HCT116 (cell line): ENCODE data around the gene RYR3. TPM values are rescaled to one million over a fixed set of nuclear protein-coding genes. Genes with fewer than 3 reads are reported as not detected.

Experiments used
- ATAC-seq: fragments of 200-7000 bp; cut with Tn5 transposase; 2 replicates; pipeline ENCODE4 v1.9.1; 2020; ENCODE audit warnings: mild to moderate bottlenecking, moderate library complexity
- BruUV-seq: library from RNA; stranded (reverse); fragments of 400-500 nt; replicated peaks from 2 replicates; lab custom pipeline; 2021; lab: Mats Ljungman, UMichigan
- CTCF ChIA-PET: fragments of 300-600 bp; sonication (Branson Sonifier 250); formaldehyde crosslinking; loops from one replicate; lab custom pipeline; 2021; ENCODE audit warnings: antibody characterized with exemption; lab: Charles Lee
- POLR2A ChIA-PET: fragments of 300-600, 350-600 bp; sonication (Branson Sonifier 250); formaldehyde crosslinking; loops from one replicate; lab custom pipeline; 2021; ENCODE audit warnings: antibody characterized with exemption; lab: Charles Lee
- RAD21 ChIA-PET, 2 experiments: fragments of 300-600 bp; sonication (Branson Sonifier 250); formaldehyde crosslinking; loops; one replicate each; lab custom pipeline; 2023; ENCODE audit warnings: low total read pairs in 2 of 2; ENCODE audit not compliant: uncharacterized antibody in 2 of 2, unreplicated experiment in 2 of 2, low non-redundant PET in 1 of 2; lab: Charles Lee
- DNase-seq: peaks from one replicate; pipeline ENCODE4 v3.0.0-alpha.2; 2010; ENCODE audit warnings: low read depth, low spot score
- H2AFZ ChIP-seq: fragments of 200-600 bp; shearing (Covaris generic), sonication (generic); 2 replicates; pipeline ENCODE4 v1.6.1; 2017; ENCODE audit warnings: low read depth, mixed run types, mixed read lengths, antibody characterized with exemption, low read length; ENCODE audit not compliant: poor library complexity, severe bottlenecking
- H3K27ac ChIP-seq: 2 replicates; pipeline ENCODE4 v1.5.1; 2012; ENCODE audit warnings: low read depth, low read length
- H3K27me3 ChIP-seq: fragments of 200-600 bp; sonication (generic); 2 replicates; pipeline ENCODE4 v1.6.1; 2016; ENCODE audit warnings: mixed run types, low read length, mixed read lengths; ENCODE audit not compliant: insufficient read depth
- H3K36me3 ChIP-seq, 2 experiments: fragments of 200-500 bp in 1 of 2; fragments of 200-600 bp in 1 of 2; sonication (Bioruptor generic) in 1 of 2; sonication (generic) in 1 of 2; 2 replicates each; pipeline versions ENCODE4 v1.5.1 to v1.6.1; 2014 to 2016; ENCODE audit warnings: low read length in 2 of 2, inconsistent platforms in 1 of 2, mixed read lengths in 1 of 2, mixed run types in 1 of 2; ENCODE audit not compliant: insufficient read depth in 2 of 2, control insufficient read depth in 1 of 2
- H3K4me1 ChIP-seq, 2 experiments: fragments of 200-600 bp in 1 of 2; sonication (generic) in 1 of 2; 2 replicates each; pipeline versions ENCODE4 v1.5.1 to v1.6.1; 2012 to 2017; ENCODE audit warnings: low read length in 2 of 2, inconsistent platforms in 1 of 2, mild to moderate bottlenecking in 1 of 2, mixed read lengths in 1 of 2, mixed run types in 1 of 2, moderate library complexity in 1 of 2; ENCODE audit not compliant: insufficient read depth in 2 of 2, control insufficient read depth in 1 of 2
- H3K4me2 ChIP-seq: fragments of 200-600 bp; sonication (generic); 2 replicates; pipeline ENCODE4 v1.6.1; 2017; ENCODE audit warnings: mixed run types, low read length, mixed read lengths
- H3K4me3 ChIP-seq, 2 experiments: fragments of 200-600 bp in 1 of 2; sonication (generic) in 1 of 2; replicated peaks in 1 of 2; 2 replicates each; pipeline ENCODE4 v1.5.1; 2011 to 2016; ENCODE audit warnings: low read length in 2 of 2, control low read depth in 1 of 2, low read depth in 1 of 2, mild to moderate bottlenecking in 1 of 2, mixed read lengths in 1 of 2, mixed run types in 1 of 2
- H3K79me2 ChIP-seq: fragments of 200-600 bp; sonication (generic); 2 replicates; pipeline ENCODE4 v1.6.1; 2017; ENCODE audit warnings: mild to moderate bottlenecking, mixed run types, low read length, moderate library complexity, mixed read lengths; ENCODE audit not compliant: insufficient read depth
- H3K9ac ChIP-seq: fragments of 200-600 bp; sonication (generic); 2 replicates; pipeline ENCODE4 v1.6.1; 2016; ENCODE audit warnings: low read length, mixed read lengths
- H3K9me2 ChIP-seq: fragments of 200-600 bp; sonication (generic), shearing (Covaris generic); 2 replicates; pipeline ENCODE4 v1.6.1; 2017; ENCODE audit warnings: mixed run types, mild to moderate bottlenecking, moderate library complexity; ENCODE audit not compliant: insufficient read depth
- H3K9me3 ChIP-seq, 2 experiments: fragments of 200-500 bp in 1 of 2; fragments of 200-600 bp in 1 of 2; sonication (Bioruptor generic) in 1 of 2; sonication (generic) in 1 of 2; 2 replicates each; pipeline ENCODE4 v1.6.1; 2014 to 2017; ENCODE audit warnings: low read length in 2 of 2, mixed read lengths in 2 of 2, inconsistent platforms in 1 of 2, low read depth in 1 of 2, mild to moderate bottlenecking in 1 of 2, mixed run types in 1 of 2, moderate library complexity in 1 of 2; ENCODE audit not compliant: control insufficient read depth in 1 of 2, insufficient read depth in 1 of 2
- H4K20me1 ChIP-seq: fragments of 200-600 bp; sonication (generic), shearing (Covaris generic); 2 replicates; pipeline ENCODE4 v1.6.1; 2017; ENCODE audit warnings: mixed run types, mild to moderate bottlenecking, moderate library complexity; ENCODE audit not compliant: insufficient read depth
- CTCF ChIP-seq, 3 experiments: fragments of 200-600 bp in 1 of 3; sonication (generic) in 1 of 3; IDR thresholded peaks in 2 of 3; conservative IDR thresholded peaks in 1 of 3; 2 replicates each; pipeline ENCODE4 v1.5.1; 2012 to 2017; ENCODE audit warnings: low read depth in 2 of 3, low read length in 2 of 3, antibody characterized with exemption in 1 of 3, borderline replicate concordance in 1 of 3, control low read depth in 1 of 3, mild to moderate bottlenecking in 1 of 3, mixed read lengths in 1 of 3, mixed run types in 1 of 3, moderate library complexity in 1 of 3; ENCODE audit not compliant: insufficient read depth in 1 of 3
- EGR1 ChIP-seq: IDR thresholded peaks from 2 replicates; pipeline ENCODE4 v1.6.1; 2012; ENCODE audit warnings: low read depth
- JUND ChIP-seq: IDR thresholded peaks from 2 replicates; pipeline ENCODE4 v1.6.1; 2012
- POLR2AphosphoS5 ChIP-seq: IDR thresholded peaks from 2 replicates; pipeline ENCODE4 v1.6.1; 2011; ENCODE audit warnings: mild to moderate bottlenecking, low read depth, low read length, moderate library complexity
- REST ChIP-seq: IDR thresholded peaks from 2 replicates; pipeline ENCODE4 v1.6.1; 2012; ENCODE audit warnings: low read depth
- SIN3A ChIP-seq: IDR thresholded peaks from 2 replicates; pipeline ENCODE4 v1.6.1; 2012; ENCODE audit warnings: low read depth
- SRF ChIP-seq: IDR thresholded peaks from 2 replicates; pipeline ENCODE4 v1.6.1; 2012; ENCODE audit warnings: low read depth
- intact Hi-C: fragments of 100-400 bp; cut with micrococcal nuclease; formaldehyde crosslinking; loops from 2 replicates; pipeline ENCODE4 v1.10.0; 2022
- total RNA-seq: library from RNA; stranded (reverse); gene quantifications from one replicate; pipeline ENCODE4 v1.2.1, GENCODE V29; 2021; ENCODE audit not compliant: unreplicated experiment
- TF ChIP-seq, protein P1 (sequence below): IDR thresholded peaks from 2 replicates; pipeline ENCODE4 v1.6.1; 2011; ENCODE audit warnings: mild to moderate bottlenecking, low read length, moderate library complexity; ENCODE audit not compliant: insufficient replicate concordance; ENCODE audit errors: extremely low read depth

RYR3 gene
- total RNA-seq, 1 experiment from 2014 or later, result not detected

- Histone ChIP-seq H3K36me3 (no peaks in the 10 kb centered on the region), H3K9me2 (no peaks in the 10 kb centered on the region), H3K79me2 (no peaks in the 10 kb centered on the region), H3K27ac (no peak overlapping the region), H3K4me1 (no peaks in the 10 kb centered on the region), H3K4me2 (no peak overlapping the region), H2AFZ (no peak overlapping the region)
- POLR2A ChIA-PET, result no interaction called here
- TF ChIP-seq, protein P1, sequence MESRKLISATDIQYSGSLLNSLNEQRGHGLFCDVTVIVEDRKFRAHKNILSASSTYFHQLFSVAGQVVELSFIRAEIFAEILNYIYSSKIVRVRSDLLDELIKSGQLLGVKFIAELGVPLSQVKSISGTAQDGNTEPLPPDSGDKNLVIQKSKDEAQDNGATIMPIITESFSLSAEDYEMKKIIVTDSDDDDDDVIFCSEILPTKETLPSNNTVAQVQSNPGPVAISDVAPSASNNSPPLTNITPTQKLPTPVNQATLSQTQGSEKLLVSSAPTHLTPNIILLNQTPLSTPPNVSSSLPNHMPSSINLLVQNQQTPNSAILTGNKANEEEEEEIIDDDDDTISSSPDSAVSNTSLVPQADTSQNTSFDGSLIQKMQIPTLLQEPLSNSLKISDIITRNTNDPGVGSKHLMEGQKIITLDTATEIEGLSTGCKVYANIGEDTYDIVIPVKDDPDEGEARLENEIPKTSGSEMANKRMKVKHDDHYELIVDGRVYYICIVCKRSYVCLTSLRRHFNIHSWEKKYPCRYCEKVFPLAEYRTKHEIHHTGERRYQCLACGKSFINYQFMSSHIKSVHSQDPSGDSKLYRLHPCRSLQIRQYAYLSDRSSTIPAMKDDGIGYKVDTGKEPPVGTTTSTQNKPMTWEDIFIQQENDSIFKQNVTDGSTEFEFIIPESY, result no peak
- peak in 2 of 3 experiments; percentile 21 to 28; a peak in 2 of 6 replicates for TF ChIP-seq CTCF (IDR thresholded peaks at IDR 0.05 in 2 of 3, conservative IDR thresholded peaks at IDR 0.05 in 1 of 3; ENCODE audit: borderline replicate concordance in 1 of 3, insufficient read depth in 1 of 3, low read depth in 2 of 3, low read length in 2 of 3)
- TF ChIP-seq, all 23 proteins: peak for 1
- Histone ChIP-seq H3K27me3 (peaks cover 73% of the 10 kb centered on the region), H4K20me1 (no peaks in the 10 kb centered on the region), H3K9ac (no peak overlapping the region), H3K4me3 (no peak overlapping the region), H3K9me3 (no peaks in the 10 kb centered on the region)
- ChIA-PET RAD21 (no interaction called here), CTCF (interaction anchor here (1.1 kb wide), 1 partner anchor 102 kb away, joined by 3 read pairs; no protein-coding TSS in a partner anchor)
- DNase-seq (no peak), ATAC-seq (peak; percentile 42; the same call in 1 of the 2 replicates)
- intact Hi-C loops, result no loop called here
- no TSS peak for BruUV-seq
Measured at GRCh38 chr15:33392453-33392852, 81.7 kb downstream of the RYR3 start.

DNA sequence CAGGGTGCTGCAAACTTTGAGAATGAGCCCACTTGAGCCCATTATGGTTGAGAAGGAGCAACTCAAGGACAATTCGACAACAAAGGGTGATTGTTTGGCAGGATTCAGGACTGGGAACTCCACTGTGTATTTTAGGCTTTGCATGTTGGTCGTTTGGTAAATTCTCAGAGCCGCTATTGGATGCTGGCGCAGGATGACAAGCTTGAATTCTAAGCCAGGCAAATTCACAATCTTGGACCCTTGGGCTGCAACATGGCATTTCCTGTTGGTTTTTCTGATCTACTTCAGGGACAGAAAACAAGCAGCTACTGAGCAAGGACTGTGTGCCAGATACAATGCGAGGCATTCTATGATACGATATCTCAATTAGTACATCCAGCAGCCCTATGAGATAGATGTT, 82.8 kb downstream of the RYR3 start:
- no peaks in the 10 kb centered on the region for H4K20me1 ChIP-seq
- H2AFZ ChIP-seq, result no peak overlapping the region
- no peak overlapping the region for H3K9ac ChIP-seq
- H3K4me1 ChIP-seq, result no peaks in the 10 kb centered on the region
- no peaks in the 10 kb centered on the region for H3K79me2 ChIP-seq
- no peak overlapping the region for H3K4me3 ChIP-seq
- intact Hi-C loops, result no loop called here
- H3K36me3 ChIP-seq, result no peaks in the 10 kb centered on the region
- H3K27me3 ChIP-seq, result peaks cover 66% of the 10 kb centered on the region
- no peak overlapping the region for H3K27ac ChIP-seq
- ChIA-PET POLR2A (no interaction called here), RAD21 (no interaction called here), CTCF (interaction anchor here (1.1 kb wide), 1 partner anchor 101 kb away, joined by 3 read pairs; no protein-coding TSS in a partner anchor)
- DNase-seq (no peak), ATAC-seq (no peak)
- BruUV-seq, result no TSS peak
- H3K4me2 ChIP-seq, result no peak overlapping the region
- no peaks in the 10 kb centered on the region for H3K9me2 ChIP-seq
- no peaks in the 10 kb centered on the region for H3K9me3 ChIP-seq
- TF ChIP-seq JUND (no peak), REST (no peak), SIN3A (no peak), SRF (no peak), CTCF (IDR thresholded peaks at IDR 0.05 in 2 of 3, conservative IDR thresholded peaks at IDR 0.05 in 1 of 3; ENCODE audit: borderline replicate concordance in 1 of 3, insufficient read depth in 1 of 3, low read depth in 2 of 3, low read length in 2 of 3) (no peak), POLR2AphosphoS5 (no peak), EGR1 (no peak)
- TF ChIP-seq, all 23 proteins: peak for 0
